T-helper 2 cell treated with Interferon-gamma antibody and Interleukin-4, amounts not matched to agents 100 ng/mL and 5 ng/mL, for 36 hours (primary cell): ENCODE data around the gene LHPP. TPM values are rescaled to one million over a fixed set of nuclear protein-coding genes. Genes with fewer than 3 reads are reported as not detected.

Experiments
- intact Hi-C: fragments of 100-400 bp; cut with micrococcal nuclease; formaldehyde crosslinking; loops from one replicate; pipeline ENCODE4 v1.15.1; 2023
- total RNA-seq: library from RNA; stranded (reverse); gene quantifications from 2 replicates; pipeline ENCODE4 v1.2.3, GENCODE V29; 2022

Gene LHPP
- total RNA-seq, 1 donor from 2014 or later: 18.0 TPM

DNA sequence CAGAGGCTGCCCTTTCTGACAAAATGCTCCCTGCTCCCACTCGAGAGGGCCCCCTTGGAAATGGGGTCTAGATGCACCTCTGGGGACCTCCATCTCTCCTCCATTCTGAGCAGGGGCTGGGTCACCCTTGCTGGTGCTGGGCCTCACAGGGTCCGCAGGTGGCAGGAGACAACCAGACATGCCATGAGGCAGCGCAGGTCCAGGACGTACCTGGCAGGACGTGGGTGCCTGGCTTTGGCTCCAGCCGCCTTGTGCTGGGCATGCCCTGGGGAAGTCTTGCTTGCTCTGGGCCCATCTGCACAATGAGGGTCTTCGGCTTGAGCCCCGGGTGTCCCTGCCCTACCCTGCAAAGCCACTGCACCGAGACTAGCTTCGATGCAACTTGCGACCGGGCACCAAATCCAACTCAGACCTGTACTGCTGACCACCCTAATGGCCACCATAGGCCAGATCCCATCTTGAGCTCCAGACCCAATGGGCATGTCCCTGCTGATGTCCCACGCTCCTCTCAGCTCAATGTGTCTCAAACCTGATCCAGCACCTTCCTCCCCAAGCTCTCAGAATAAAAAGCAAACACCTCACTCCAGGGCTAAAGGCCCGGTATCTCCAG is 175.6 kb downstream of the LHPP start:
- intact Hi-C loops: no loop called here

DNA sequence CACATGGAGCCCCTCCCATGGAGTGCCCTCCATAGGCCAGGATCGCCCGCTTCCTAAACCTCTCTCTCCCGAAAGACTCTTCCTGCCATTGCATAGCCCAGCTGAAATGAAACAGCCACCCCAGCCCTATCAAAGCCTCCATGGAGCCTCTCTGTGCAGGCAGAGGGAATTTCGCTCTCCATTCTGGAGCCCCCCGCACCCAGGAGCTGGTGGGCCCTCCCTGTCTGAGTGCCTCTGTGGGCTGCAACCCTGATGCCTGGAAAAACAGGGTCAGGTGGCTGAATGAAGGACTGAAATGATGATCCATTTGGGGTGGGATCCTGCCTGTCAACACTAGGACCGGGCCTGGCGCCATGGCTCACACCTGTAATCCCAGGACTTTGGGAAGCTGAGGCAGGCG is 176.1 kb downstream of the LHPP start:
- intact Hi-C loops: no loop called here

DNA sequence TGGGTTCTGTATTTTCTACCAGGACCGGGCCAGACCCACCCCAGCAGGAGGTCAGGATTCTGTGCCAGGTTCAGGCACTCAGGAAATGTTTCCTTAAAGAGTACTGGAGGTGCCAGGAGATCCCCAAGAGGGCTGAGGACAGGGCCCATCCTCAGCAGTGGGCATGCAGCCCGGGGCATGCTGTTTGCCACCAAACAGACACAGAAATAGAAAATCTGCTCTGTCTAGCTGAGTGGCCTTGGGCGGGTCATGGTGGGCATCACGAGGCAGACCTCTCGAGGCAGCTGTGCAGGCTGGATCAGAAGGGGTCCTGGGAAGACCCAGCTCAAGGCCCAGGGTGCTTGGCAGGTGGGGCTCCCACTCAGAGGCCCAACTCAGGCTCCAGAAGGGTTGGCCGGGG is 177.6 kb downstream of the LHPP start:
- intact Hi-C loops: no loop called here

DNA sequence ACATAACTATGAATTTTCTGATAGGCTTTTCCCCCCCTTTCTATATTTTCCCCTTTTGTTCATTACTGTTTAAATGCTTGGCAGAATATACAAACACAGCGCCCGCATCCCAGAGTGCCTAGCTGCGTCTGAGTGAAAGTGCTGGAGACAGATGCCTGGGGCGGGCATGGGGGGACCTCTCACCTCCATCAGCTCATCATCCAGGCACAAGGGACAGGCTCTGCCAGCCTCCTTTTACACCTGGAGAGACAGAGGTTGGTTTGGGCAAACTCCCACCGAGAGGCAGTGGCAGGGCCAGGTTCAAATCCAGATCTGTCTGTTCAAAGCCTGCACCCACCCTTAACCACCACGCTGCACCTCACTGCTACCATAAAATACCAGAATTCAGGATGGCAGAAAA is 178.0 kb downstream of the LHPP start:
- intact Hi-C loops: loop anchor here (10.0 kb wide), 1 partner anchor 105 kb away; no protein-coding TSS in a partner anchor

DNA sequence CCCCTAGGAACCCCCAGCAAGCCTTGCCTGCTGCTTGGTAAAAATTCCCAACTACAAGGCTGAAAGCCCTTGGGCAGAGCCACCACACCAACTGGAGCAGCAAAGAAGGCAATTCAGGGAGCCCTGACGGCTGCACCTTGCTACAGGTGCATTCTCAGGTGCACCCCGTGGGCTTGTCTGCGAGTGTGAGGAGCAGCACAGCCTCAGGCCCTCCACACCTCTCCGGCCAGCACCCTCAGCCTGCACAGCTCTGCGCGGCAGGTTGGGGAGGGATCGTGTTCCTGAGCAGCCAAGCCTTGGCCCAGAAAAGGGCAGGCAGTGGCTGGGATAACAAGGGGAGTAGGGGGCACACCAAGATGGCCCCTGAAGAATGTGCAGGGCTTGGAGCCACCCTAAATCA is 178.4 kb downstream of the LHPP start:
- intact Hi-C loops: loop anchor here (10.0 kb wide), 1 partner anchor 105 kb away; no protein-coding TSS in a partner anchor

DNA sequence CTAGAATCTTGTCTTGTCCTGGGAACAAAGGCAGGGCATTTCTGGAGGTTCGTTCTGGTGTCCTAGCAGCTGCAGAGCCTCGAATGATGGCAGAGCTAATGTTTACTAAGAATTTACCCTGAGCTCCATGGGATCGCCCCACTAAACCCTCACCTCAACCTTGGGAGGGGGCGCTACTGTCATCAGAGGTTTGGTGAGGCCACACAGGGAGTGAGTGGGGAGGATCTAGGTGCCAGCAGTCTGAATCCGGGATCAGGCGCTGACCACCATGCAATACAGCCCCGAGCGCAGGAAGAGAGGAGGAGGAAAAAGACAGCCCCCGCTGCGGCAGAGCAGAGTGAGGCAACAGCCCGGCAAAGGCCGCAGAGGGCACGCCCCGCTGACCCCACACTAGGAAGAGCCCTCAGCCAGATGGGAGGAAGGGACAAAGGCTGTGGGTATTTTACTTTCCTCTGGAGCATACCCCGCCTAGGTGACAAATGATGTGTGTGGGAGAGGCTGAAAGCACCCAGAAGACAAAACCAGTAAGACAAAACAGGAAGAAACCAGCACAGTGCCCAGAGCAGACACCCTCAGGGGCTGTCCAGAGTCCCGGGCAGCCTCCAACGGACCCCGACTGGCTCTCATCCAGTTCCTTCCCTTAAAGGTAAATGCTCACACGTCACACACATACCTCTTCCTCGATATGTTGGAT is 179.1 kb downstream of the LHPP start:
- intact Hi-C loops: loop anchor here (10.0 kb wide), 1 partner anchor 106 kb away; no protein-coding TSS in a partner anchor

DNA sequence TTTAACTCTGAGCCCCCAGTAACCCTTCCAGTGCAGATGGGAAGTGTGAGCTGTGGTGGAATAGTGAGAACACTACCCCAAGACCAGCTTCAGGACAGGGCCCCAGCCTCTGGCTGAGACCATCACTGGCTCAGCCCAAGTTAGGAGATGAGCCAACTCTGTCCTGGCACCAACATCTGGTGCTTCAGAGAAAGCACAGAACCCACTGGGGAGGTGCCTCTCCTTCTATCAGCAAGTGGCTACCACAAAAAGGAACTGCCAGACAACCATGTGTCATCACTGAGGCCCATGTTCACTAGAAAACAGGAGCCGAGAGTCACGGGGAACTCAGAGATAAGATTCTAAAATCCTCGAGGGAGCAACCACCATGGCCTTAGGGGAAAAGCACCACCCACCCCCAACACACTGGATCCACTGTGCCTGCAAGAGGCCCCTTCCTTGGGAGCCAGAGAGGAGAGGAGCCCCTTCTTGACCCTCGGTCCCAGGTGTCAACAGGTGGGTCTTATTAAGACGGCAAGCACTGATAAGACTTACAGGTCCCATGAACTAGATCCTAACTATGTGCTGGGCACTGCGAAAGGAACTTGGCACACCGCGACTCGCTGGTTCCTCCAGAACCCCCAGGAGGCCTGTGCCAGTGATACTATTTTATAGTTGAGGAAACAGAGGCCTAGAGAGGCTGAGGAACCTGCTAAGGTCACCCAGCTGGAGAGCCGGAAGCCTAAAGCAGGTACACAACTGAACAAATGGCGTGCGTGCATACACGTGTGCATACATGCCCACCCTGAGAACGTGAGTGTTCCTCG is 179.9 kb downstream of the LHPP start:
- intact Hi-C loops: loop anchor here (10.0 kb wide), 1 partner anchor 107 kb away; no protein-coding TSS in a partner anchor

DNA sequence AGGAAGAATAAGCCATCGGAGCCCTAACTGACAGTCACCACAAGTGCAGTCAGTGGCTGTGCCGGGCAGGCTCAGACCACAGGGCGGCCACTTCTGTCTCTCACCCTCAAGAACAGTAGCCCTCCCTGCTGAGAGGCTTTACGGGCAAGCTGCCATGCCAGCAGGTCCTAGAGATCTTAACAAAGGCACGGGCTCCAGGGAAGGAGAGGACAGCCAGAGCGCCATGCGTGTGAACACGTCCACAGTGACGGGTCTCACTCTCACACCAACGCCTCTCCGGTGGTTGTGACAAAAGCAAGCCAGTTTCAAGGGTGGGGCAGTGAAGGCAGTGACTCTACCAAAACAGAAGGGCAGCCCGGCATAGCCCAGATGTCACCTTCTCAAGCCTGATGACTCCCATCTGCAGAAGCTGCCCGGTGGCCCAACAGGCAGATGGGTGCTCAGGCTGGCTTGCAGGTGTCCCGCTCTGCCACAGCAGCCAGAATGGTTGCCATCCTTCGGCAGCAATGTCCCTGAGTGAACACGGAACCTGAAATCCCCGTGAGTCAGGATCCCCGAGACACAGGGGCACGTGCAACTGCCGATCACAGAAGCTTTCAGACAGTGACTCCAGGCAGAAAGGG is 180.6 kb downstream of the LHPP start:
- intact Hi-C loops: loop anchor here (10.0 kb wide), 1 partner anchor 107 kb away; no protein-coding TSS in a partner anchor

DNA sequence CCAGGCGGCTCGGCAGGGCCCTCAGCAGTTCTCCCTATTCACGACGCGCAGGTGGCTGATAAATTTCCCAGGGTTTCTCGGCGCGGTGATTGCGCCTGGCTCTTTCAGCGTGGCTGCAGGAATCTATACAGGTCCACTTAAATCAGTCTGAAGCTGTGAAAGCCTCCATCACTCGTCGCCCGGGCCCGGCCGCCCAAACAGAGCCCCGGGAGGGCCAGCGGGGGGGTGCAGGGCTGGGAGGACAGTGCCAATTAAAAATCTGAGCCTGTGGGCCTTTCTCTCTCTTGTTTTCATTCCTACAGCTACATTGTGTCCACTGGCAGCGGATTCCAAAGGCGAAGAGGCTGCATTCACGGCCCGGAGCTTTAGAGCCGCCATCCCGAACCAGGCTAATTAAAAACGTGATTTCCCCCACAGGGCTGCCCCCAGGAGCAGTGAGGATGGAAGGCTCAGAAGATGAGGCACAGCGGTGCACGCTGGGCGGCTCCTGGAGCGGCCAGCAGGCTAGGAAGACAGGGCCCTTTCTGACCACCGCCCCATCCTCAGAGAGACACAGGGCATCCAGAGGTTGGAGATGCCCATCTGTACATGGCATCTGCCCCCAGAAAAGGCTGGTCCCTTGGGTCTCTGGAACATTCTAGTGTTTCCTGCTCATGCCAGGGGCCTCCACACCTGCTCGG is 181.8 kb downstream of the LHPP start:
- intact Hi-C loops: loop anchor here (10.0 kb wide), 1 partner anchor 109 kb away; no protein-coding TSS in a partner anchor

DNA sequence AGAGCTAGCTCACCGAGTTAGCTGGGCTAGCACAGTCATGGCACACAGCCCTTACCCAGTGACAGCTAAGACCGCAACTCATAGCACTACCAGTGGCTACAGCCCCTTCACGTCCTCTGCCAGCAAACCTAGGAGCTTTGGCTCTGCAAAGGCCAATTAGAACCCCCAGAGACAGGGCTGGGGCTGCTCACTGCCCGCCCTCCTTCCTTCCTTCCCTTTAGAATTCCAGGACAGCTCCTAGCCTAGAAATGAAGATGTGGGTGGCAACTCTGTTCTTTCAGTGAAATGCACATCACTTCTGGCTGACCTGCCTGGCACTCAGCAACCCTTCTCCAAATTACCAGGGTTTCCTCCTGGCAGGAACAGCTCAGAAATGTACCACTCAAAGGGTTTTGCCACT is 182.6 kb downstream of the LHPP start:
- intact Hi-C loops: loop anchor here (10.0 kb wide), 1 partner anchor 109 kb away; no protein-coding TSS in a partner anchor

DNA sequence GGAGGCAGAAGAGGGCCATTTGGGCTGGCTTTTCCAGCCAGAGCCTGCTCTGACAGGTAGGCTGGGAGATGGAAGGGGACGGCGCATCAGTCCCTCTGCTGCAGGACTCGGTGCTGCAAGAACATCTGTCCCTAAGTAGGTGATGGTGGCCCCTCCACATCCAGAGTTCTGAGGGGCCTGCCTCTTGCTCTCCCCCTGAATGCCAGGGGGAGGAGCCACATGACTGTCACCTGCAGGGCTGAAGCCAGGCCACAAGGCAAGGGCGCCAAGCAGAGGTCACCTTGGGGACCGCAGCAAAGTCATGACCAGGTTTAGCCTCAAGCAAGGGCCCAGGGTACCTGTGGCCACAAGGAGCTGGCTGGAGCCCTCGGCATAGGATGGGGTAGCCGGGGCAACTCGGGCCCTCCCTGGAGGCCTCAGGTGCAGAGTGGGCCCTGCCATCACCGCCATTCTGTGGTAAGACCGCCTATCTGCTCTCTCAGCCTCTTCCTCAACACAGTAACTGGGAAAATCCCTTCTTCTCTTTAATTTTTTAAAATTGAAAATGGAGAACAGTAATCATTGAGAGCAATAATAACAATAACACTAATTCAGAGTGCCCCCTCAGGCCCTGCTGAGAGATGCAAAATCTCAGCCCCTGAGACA is 183.3 kb downstream of the LHPP start:
- intact Hi-C loops: loop anchor here (5.0 to 10.0 kb wide), 2 partner anchors 110 to 147 kb away; partner anchors contain the start of gene EEF1AKMT2

DNA sequence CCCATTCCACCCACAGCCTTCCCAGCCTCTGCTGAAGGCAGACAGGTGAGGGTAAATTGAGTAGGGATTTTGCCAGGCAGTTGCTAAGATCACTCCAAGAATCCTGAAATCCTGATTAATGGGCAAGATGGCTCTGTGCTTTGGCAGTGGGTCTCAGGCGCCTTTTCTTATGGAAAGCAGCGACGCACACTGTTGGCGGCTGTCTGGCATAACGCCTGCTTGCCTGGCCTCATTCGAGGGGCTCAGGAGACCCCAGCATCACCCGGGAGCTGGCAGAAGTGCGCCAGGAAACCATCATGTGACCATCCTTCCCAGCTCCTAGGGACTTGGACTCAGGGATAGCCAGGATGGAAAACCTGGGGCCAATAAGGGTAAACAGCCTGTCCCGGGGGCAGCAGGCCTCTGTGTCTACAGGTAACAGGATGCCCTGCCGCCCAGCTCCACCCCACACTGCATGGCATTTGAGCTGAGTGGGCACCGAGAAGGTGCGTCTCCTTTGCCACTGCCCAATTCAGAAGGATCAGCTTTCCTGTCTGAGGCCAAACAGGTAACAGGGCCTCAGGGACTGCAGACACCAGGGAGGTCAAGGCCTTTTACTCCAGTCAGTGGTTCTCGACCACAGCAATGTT is 184.0 kb downstream of the LHPP start:
- intact Hi-C loops: loop anchor here (2.0 to 10.0 kb wide), 3 partner anchors 51 to 147 kb away; partner anchors contain the start of gene EEF1AKMT2

DNA sequence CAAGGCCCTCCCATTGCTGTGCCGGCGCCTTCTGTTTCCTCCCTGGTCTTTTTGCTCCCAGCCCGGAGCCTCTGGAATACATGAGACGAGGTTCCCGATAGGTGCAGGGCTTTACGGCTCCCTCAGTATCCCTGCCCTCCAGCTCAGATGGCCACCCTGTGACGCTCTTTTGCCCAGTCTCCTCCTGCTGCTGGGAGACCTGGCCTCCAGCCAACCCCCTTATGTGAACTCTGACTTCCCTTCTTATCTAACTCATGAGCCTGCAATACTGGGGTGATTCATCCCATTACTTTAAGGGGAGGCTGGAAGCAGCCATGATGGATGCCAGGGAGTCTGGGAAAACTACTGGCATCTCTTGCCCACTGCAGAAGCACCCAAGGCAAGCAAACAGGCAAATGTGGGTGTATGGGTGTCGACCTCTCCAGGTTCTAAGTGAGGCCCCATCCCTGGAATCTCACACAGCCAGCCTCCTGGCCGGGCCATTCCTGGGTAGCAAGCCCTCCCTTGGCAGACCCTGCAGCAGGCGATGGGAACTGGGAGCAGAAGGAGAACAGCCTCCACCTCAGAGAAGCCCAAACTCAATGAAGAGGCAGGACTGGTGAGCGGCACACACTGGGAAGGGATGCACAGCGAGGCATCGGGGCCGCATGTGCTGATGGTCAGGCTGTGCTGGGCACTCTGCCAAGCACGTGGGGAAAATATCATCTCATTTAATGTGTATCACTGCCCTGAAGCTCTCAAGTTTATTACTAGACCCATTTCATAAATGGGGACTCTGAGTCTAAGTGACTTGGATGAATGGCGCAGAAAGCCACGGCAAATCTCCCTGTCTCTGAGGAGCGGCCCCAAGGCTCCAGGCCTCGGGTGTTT is 185.1 kb downstream of the LHPP start:
- intact Hi-C loops: loop anchor here (2.0 to 10.0 kb wide), 3 partner anchors 50 to 146 kb away; partner anchors contain the start of gene EEF1AKMT2

DNA sequence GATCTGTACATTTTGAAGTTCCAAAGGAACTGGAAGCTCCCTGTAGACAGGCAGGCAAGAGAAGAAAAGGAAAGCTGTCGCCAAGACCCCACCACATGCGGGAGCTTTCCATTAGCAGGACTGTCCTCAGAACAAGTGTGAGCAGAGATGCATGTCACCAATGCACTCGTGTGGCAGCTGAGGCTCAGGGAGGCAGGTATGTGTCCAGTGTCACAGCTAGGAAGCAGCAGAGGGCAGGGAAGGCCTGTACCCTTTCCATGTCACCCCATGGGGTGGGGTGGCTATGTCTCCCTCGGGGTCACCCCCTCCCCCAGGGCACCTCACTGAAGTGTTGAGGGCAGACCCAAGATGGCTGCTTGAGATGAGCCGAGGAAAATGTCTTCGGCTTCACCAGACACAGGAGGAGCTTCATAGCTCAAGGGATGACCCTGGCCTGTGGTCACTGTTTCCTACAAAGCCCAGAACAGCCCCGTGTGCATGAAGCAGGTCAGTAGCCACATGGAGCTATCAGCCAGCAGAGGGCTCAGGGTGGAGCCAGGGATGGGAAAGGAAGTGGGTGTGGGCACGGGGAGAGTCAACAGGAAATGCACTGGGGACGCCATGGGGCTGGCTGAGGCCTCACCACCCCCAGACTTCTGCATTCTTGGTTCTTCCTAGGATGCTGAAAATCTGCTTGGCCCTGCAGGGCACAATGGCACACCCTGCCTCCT is 186.0 kb downstream of the LHPP start:
- intact Hi-C loops: loop anchor here (1.0 to 10.0 kb wide), 6 partner anchors 41 to 145 kb away; partner anchors contain the start of gene EEF1AKMT2

DNA sequence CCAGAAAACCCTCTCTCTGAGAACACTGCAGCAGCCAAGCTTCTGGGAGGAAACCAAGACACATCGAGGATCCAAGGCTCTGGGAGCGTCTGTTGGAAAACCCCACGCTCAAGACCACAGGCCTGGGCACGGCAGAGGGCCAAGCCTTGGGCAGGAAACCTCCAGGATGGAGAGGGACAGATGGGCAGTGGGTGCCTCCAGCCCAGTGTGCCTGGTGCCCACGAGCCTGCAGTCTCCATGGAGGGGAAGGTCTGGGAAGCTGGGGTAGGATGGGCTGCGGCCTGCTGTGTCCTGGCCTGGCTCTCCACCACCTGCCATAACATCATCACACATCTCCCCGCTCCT is 186.5 kb downstream of the LHPP start:
- intact Hi-C loops: loop anchor here (1.0 to 10.0 kb wide), 5 partner anchors 41 to 144 kb away; partner anchors contain the start of gene EEF1AKMT2

DNA sequence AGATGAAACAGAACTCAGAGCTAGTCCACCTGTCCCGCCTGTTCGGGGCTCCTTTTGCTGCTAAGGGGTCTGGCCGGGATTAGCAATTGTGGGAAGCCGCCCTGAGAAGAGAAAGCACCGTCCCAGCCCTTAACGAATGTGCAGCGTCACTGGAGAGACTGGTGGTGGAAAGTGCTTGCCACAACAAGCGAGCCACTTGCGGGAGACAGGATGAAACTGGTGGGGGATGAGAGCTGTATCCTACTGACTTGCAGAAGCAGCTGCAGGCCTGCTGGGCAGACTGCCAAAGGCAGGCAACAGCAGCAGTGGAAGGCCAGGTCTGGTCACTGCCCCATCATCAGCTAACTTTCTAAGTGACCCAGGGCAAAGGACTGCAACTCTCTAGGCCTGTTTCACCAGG is 187.1 kb downstream of the LHPP start:
- intact Hi-C loops: loop anchor here (1.0 to 10.0 kb wide), 5 partner anchors 40 to 144 kb away; partner anchors contain the start of gene EEF1AKMT2

DNA sequence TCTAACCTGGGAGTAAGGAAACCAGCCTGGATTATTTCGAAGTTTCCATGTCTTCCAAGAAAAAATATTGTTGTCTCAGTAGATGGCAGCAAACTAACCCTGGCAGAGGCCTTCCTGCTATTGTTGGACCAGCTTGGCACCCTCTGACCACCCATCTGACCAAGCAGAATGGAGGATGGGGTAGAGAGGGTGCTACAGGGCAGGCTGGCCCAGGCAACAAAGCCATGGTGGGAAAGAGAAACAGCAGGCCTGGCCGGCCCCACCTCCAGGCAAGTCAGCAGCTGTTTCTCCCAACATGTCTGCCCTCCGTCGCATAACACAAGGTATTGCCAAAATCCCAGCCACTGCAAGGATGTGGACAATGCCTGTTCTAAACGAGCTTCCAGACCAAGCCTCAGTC is 187.6 kb downstream of the LHPP start:
- intact Hi-C loops: loop anchor here (2.0 to 10.0 kb wide), 4 partner anchors 40 to 143 kb away; partner anchors contain the start of gene EEF1AKMT2

DNA sequence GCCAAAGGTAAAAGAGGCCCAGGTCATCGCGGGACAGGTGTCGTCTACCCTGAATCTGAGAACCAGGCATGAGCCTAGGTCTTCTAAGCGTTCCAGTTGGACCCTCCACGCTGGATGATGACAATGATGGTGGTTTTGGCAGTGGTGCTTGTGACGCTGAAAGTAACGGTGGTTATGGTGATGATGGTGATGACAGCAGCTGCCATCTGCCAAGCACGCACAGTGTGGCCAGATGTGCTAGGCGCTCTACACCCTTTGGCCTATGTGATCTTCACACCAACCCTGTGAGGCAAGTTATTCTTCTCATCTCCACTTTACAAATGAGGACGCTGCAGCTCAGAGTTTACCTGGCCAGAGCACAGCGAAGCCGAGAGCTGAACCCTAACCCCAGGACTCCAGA is 188.6 kb downstream of the LHPP start:
- intact Hi-C loops: no loop called here
